GM06990 (cell line): ENCODE data around the gene DYRK4.

Experiments
- DNase-seq: peaks from one replicate; pipeline ENCODE4 v3.0.0-alpha.2; 2011; ENCODE audit not compliant: insufficient read length; ENCODE audit errors: extremely low read depth
- H3K27me3 ChIP-seq: replicated peaks from 2 replicates; pipeline ENCODE4 v1.6.0; 2011; ENCODE audit warnings: low read length; ENCODE audit not compliant: control insufficient read depth, insufficient read depth
- H3K36me3 ChIP-seq: 2 replicates; pipeline ENCODE4 v1.5.1; 2011; ENCODE audit warnings: low read length; ENCODE audit not compliant: control insufficient read depth, insufficient read depth
- H3K4me3 ChIP-seq: replicated peaks from 2 replicates; pipeline ENCODE4 v1.5.1; 2011; ENCODE audit warnings: low read depth, mild to moderate bottlenecking, control low read depth, low read length
- CTCF ChIP-seq: IDR thresholded peaks from 2 replicates; pipeline ENCODE4 v1.5.1; 2011; ENCODE audit warnings: low read length, control low read depth, mild to moderate bottlenecking, inconsistent platforms; ENCODE audit not compliant: insufficient read depth, poor library complexity, severe bottlenecking

The DYRK4 gene

GRCh38 chr12:4540170-4540569 lies 21.8 kb upstream of the DYRK4 start:
- H3K27me3 ChIP-seq, result no peaks in the 10 kb centered on the region
- TF ChIP-seq CTCF, result no peak
- peak overlapping the region; percentile 98 for H3K4me3 ChIP-seq
- no peaks in the 10 kb centered on the region for H3K36me3 ChIP-seq
- no peak for DNase-seq

- no peak for TF ChIP-seq CTCF
- Histone ChIP-seq H3K27me3 (no peaks in the 10 kb centered on the region), H3K4me3 (no peak overlapping the region), H3K36me3 (no peaks in the 10 kb centered on the region)
- no peak for DNase-seq
These were observed 21.4 kb upstream of the DYRK4 start for GRCh38 chr12:4540638-4541037.

- Histone ChIP-seq H3K4me3 (no peak overlapping the region), H3K36me3 (no peaks in the 10 kb centered on the region; the same call in 1 of the 2 replicates), H3K27me3 (no peaks in the 10 kb centered on the region)
- no peak for TF ChIP-seq CTCF
- DNase-seq, result no peak
These were observed 16.8 kb upstream of the DYRK4 start for GRCh38 chr12:4545195-4545594.

GRCh38 chr12:4552191-4552590 lies 9.8 kb upstream of the DYRK4 start:
- Histone ChIP-seq H3K27me3 (no peaks in the 10 kb centered on the region), H3K4me3 (no peak overlapping the region), H3K36me3 (peaks cover 1% of the 10 kb centered on the region; the same call in 1 of the 2 replicates)
- no peak for DNase-seq
- no peak for TF ChIP-seq CTCF

- Histone ChIP-seq H3K4me3 (no peak overlapping the region), H3K36me3 (0 out of 2 replicates have a peak, but pooled peaks cover 1% of the 10 kb centered on the region), H3K27me3 (no peaks in the 10 kb centered on the region)
- no peak for TF ChIP-seq CTCF
- DNase-seq, result no peak
These were observed 8.1 kb upstream of the DYRK4 start for GRCh38 chr12:4553943-4554342.

- no peak for DNase-seq
- no peak for TF ChIP-seq CTCF
- Histone ChIP-seq H3K27me3 (no peaks in the 10 kb centered on the region), H3K36me3 (0 out of 2 replicates have a peak, but pooled peaks cover 1% of the 10 kb centered on the region), H3K4me3 (no peak overlapping the region)
These were observed 6.2 kb upstream of the DYRK4 start for GRCh38 chr12:4555804-4556203.
